Activated CD4-positive, CD25-positive, alpha-beta regulatory T cell (primary cell): ENCODE measurements around the gene CDK5RAP2.
"Not testable (repeated sequence)": the region's sequence is repeated elsewhere in the genome, so short reads cannot be mapped to it uniquely, and the experiment has no call there.

Source experiments
- DNase-seq, 4 experiments: peaks; one replicate each; lab custom pipeline; 2025; lab: John Stamatoyannopoulos, UW

The CDK5RAP2 gene

GRCh38 chr9:120515481-120515880 is 64.5 kb downstream of the CDK5RAP2 start:
- DNase-seq: not testable (repeated sequence)

GRCh38 chr9:120514405-120514804 is 65.6 kb downstream of the CDK5RAP2 start:
- DNase-seq: no peak

- no peak for DNase-seq
Measured at GRCh38 chr9:120513825-120514396, 66.1 kb downstream of the CDK5RAP2 start.

GRCh38 chr9:120510816-120511215 is 69.2 kb downstream of the CDK5RAP2 start:
- no peak for DNase-seq

GRCh38 chr9:120507936-120508510 is 71.9 kb downstream of the CDK5RAP2 start:
- DNase-seq: no peak

- no peak for DNase-seq
Measured at GRCh38 chr9:120505186-120505585, 74.8 kb downstream of the CDK5RAP2 start.

GRCh38 chr9:120500733-120501132 is 79.2 kb downstream of the CDK5RAP2 start:
- DNase-seq: no peak

- not testable (repeated sequence) for DNase-seq
Measured at GRCh38 chr9:120497865-120498264, 82.1 kb downstream of the CDK5RAP2 start.

- not testable (repeated sequence) for DNase-seq
Measured at GRCh38 chr9:120496438-120496837, 83.5 kb downstream of the CDK5RAP2 start.

GRCh38 chr9:120490888-120491595 is 88.9 kb downstream of the CDK5RAP2 start:
- no peak for DNase-seq

- no peak for DNase-seq
Measured at GRCh38 chr9:120486835-120487234, 93.1 kb downstream of the CDK5RAP2 start.

GRCh38 chr9:120486347-120486746 is 93.6 kb downstream of the CDK5RAP2 start:
- DNase-seq: no peak

GRCh38 chr9:120485788-120486187 is 94.2 kb downstream of the CDK5RAP2 start:
- no peak for DNase-seq

GRCh38 chr9:120484162-120484561 is 95.8 kb downstream of the CDK5RAP2 start:
- no peak for DNase-seq

- DNase-seq: no peak
Measured at GRCh38 chr9:120482424-120483186, 97.4 kb downstream of the CDK5RAP2 start.

GRCh38 chr9:120481846-120482245 is 98.1 kb downstream of the CDK5RAP2 start:
- DNase-seq: no peak

- no peak for DNase-seq
Measured at GRCh38 chr9:120481248-120481647, 98.7 kb downstream of the CDK5RAP2 start.

- DNase-seq: no peak
Measured at GRCh38 chr9:120480707-120481106, 99.3 kb downstream of the CDK5RAP2 start.

- no peak for DNase-seq
Measured at GRCh38 chr9:120478208-120478607, 101.8 kb downstream of the CDK5RAP2 start.

- no peak for DNase-seq
Measured at GRCh38 chr9:120477534-120478001, 102.4 kb downstream of the CDK5RAP2 start.

- no peak for DNase-seq
Measured at GRCh38 chr9:120475341-120475740, 104.6 kb downstream of the CDK5RAP2 start.

- DNase-seq: no peak
Measured at GRCh38 chr9:120474591-120475243, 105.2 kb downstream of the CDK5RAP2 start.
